Measurements from ENCODE around the gene COX6B2. TPM values are rescaled to one million over a fixed set of nuclear protein-coding genes. Genes with fewer than 3 reads are reported as not detected.

The COX6B2 gene
- total and polyA plus RNA-seq, 2 donors (not counting 3 experiments of a cell fraction or from before 2014, with no cell fraction given) = not detected

DNA sequence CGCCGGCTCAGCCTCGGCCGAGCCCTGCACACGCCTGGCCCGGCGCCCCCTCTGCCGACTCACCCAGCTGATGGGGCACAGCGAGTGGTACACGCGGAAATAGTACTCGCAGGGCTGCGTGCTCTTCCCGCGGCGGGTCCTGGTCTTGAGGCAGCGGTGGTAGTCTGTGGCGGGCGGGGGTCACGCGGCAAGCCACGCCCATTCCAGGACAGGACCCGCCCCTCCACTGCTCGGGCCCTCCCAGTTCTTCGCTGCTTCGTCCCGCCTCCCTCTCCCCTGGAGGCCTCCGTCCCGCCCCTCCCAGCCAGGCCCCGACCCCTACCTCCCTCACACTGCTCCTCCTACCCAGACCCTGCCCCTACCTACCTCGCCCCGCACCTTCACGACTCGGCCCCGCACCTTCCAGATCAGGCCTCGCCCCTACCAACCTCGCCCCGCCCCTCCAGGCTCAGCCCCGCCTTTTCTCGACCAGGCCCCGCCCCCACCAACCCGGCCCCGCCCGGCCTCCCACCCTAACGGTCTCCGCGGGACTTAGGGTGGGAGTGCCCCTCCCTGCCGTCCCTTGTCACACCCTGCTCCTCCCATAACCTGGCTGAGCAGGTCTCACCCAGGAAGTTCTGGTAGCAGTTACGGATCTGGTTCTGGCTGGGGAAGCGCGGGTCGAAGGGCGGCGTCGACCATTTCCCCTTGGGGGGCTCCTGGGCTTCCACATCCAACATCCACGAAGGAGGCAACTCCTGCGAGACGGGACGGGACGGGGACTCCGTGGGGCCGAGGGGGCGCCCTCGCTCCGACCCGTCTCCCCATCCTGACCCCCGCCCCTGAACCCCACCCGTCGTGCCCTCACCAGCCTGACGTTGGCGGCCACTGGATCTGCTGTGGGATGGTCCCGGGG, 469 bp downstream of the COX6B2 start:
- Histone ChIP-seq H3K4me1 (ENCODE audit: control insufficient read depth, extremely low read depth, insufficient read depth, low read length) (peaks cover 4% of the 10 kb centered on the region), H3K27me3 (ENCODE audit: control insufficient read depth in 2 of 2, insufficient read depth in 2 of 2, low read length in 2 of 2) (peaks cover 26 to 31% of the 10 kb centered on the region in 2 experiments), H4K20me1 (replicated peaks; ENCODE audit: control insufficient read depth, extremely low read depth, insufficient read depth, low read length) (no peaks in the 10 kb centered on the region), H3K36me3 (ENCODE audit: control insufficient read depth in 2 of 2, extremely low read depth in 1 of 2, insufficient read depth in 2 of 2, low read length in 2 of 2) (no peaks in the 10 kb centered on the region), H3K9me1 (replicated peaks; ENCODE audit: control insufficient read depth, extremely low read depth, insufficient read depth, low read length) (no peaks in the 10 kb centered on the region), H3K4me2 (ENCODE audit: insufficient read depth, low read length) (peak overlapping the region; percentile 73), H3K27ac (ENCODE audit: insufficient read depth, low read depth, low read length) (no peak overlapping the region), H3K9me3 (replicated peaks; ENCODE audit: control insufficient read depth, insufficient read depth, low read length) (no peaks in the 10 kb centered on the region), H3K79me2 (ENCODE audit: control insufficient read depth, insufficient read depth, low read length) (no peaks in the 10 kb centered on the region), H3K4me3 (replicated peaks in 1 of 3; ENCODE audit: insufficient read depth in 1 of 3, low read depth in 1 of 3, low read length in 3 of 3) (peak overlapping the region; percentile 8 to 26 (median 22)), H2AFZ (ENCODE audit: low read depth, low read length) (peak overlapping the region; percentile 84), H3K9ac (replicated peaks; ENCODE audit: extremely low read depth, insufficient read depth, low read length) (no peak overlapping the region)
- peak; percentile 71 for DNase-seq (ENCODE audit: low read depth, low spot score)
- intact Hi-C loops (cut with micrococcal nuclease) = loop anchor here (1.0 kb wide), 1 partner anchor 15 kb away; the partner anchor contains the start of gene KMT5C
- BruUV-seq (replicated peaks) = no TSS peak
- ChIA-PET POLR2A (interaction anchor here (0.7 kb wide), 1 partner anchor 53 kb away, joined by 3 read pairs; the partner anchor contains the start of gene UBE2S), CTCF (interaction anchor here (0.6 kb wide), 1 partner anchor 208 kb away, joined by 4 read pairs; no protein-coding TSS in a partner anchor)
- TF ChIP-seq JUN (IDR thresholded peaks at IDR 0.05; ENCODE audit: borderline replicate concordance, insufficient read depth, insufficient read length, low read depth) (no peak), EZH2 (IDR thresholded peaks at IDR 0.05; ENCODE audit: borderline replicate concordance, low read depth, low read length, severe bottlenecking) (peak; percentile 33), CTCF (IDR thresholded peaks at IDR 0.05; ENCODE audit: extremely low read depth in 1 of 2, insufficient read depth in 1 of 2, low read depth in 1 of 2, low read length in 2 of 2) (no peak)
- TF ChIP-seq, protein P1, sequence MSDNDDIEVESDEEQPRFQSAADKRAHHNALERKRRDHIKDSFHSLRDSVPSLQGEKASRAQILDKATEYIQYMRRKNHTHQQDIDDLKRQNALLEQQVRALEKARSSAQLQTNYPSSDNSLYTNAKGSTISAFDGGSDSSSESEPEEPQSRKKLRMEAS (IDR thresholded peaks at IDR 0.05; ENCODE audit: insufficient read depth, insufficient read length) = no peak
- dilution Hi-C loops (cut with MboI; ENCODE audit: extremely low pct_ligation_motif_present, low sequenced_read_pairs) = no loop called here
- peak; percentile 18 for FAIRE-seq
